Measurements from ENCODE around the gene ACSM4. TPM values are rescaled to one million over a fixed set of nuclear protein-coding genes. Genes with fewer than 3 reads are reported as not detected.
"Not testable (repeated sequence)": the region's sequence is repeated elsewhere in the genome, so short reads cannot be mapped to it uniquely, and the experiment has no call there.

The ACSM4 gene
- not detected for total RNA-seq

- Mint-ChIP-seq H3K27me3 (peaks cover 14% of the 10 kb centered on the region), H3K36me3 (ENCODE audit: low read depth) (no peaks in the 10 kb centered on the region), H3K4me1 (no peaks in the 10 kb centered on the region), H3K9me3 (no peaks in the 10 kb centered on the region), H3K27ac (no peak within 1 kb of the TSS), H3K4me3 (no peak within 1 kb of the TSS)
- POLR2A ChIA-PET, result no interaction called here
- no peak for DNase-seq
- CTCF ChIA-PET, result no interaction called here
Observed at GRCh38 chr12:7303772-7304171, at the start of gene ACSM4. ACSM4 (plus strand) TSS chr12:7304072; CDS start chr12:7304332, 260 bp downstream.

GRCh38 chr12:7259060-7259459 lies 44.8 kb upstream of the ACSM4 start:
- CTCF ChIA-PET, result no interaction called here
- no peaks in the 10 kb centered on the region for H3K9me3 Mint-ChIP-seq
- H3K27me3 Mint-ChIP-seq, result peaks cover 17% of the 10 kb centered on the region
- POLR2A ChIA-PET, result no interaction called here
- no peak overlapping the region for H3K4me3 Mint-ChIP-seq
- H3K27ac Mint-ChIP-seq, result no peak overlapping the region
- H3K36me3 Mint-ChIP-seq (ENCODE audit: low read depth), result no peaks in the 10 kb centered on the region
- no peak for DNase-seq
- no peaks in the 10 kb centered on the region for H3K4me1 Mint-ChIP-seq

- ChIA-PET POLR2A (no interaction called here), CTCF (interaction anchor here (0.6 kb wide), 1 partner anchor 193 kb away, joined by 3 read pairs; no protein-coding TSS in a partner anchor)
- no peaks in the 10 kb centered on the region for H3K4me1 Mint-ChIP-seq
- no peak for DNase-seq
- no peak overlapping the region for H3K27ac Mint-ChIP-seq
- no peaks in the 10 kb centered on the region for H3K36me3 Mint-ChIP-seq (ENCODE audit: low read depth)
- H3K4me3 Mint-ChIP-seq, result no peak overlapping the region
- no peaks in the 10 kb centered on the region for H3K9me3 Mint-ChIP-seq
- peaks cover 7% of the 10 kb centered on the region for H3K27me3 Mint-ChIP-seq
Observed at GRCh38 chr12:7264538-7264937, 39.3 kb upstream of the ACSM4 start.

- POLR2A ChIA-PET, result no interaction called here
- H3K27me3 Mint-ChIP-seq, result peaks cover 2% of the 10 kb centered on the region
- no peak for DNase-seq
- no peaks in the 10 kb centered on the region for H3K36me3 Mint-ChIP-seq (ENCODE audit: low read depth)
- H3K4me1 Mint-ChIP-seq, result no peaks in the 10 kb centered on the region
- H3K9me3 Mint-ChIP-seq, result no peaks in the 10 kb centered on the region
- CTCF ChIA-PET, result no interaction called here
- H3K4me3 Mint-ChIP-seq, result no peak overlapping the region
- H3K27ac Mint-ChIP-seq, result no peak overlapping the region
Observed at GRCh38 chr12:7265251-7265650, 38.6 kb upstream of the ACSM4 start.

GRCh38 chr12:7269273-7269672 lies 34.6 kb upstream of the ACSM4 start:
- Mint-ChIP-seq H3K9me3 (no peaks in the 10 kb centered on the region), H3K4me3 (no peak overlapping the region), H3K4me1 (no peaks in the 10 kb centered on the region), H3K27me3 (peaks cover 4% of the 10 kb centered on the region), H3K27ac (no peak overlapping the region), H3K36me3 (ENCODE audit: low read depth) (no peaks in the 10 kb centered on the region)
- ChIA-PET CTCF (no interaction called here), POLR2A (no interaction called here)
- no peak for DNase-seq

GRCh38 chr12:7271893-7272514 lies 31.9 kb upstream of the ACSM4 start:
- DNase-seq, result no peak
- Mint-ChIP-seq H3K4me3 (no peak overlapping the region), H3K27me3 (peaks cover 25% of the 10 kb centered on the region), H3K4me1 (no peaks in the 10 kb centered on the region), H3K36me3 (ENCODE audit: low read depth) (no peaks in the 10 kb centered on the region), H3K27ac (no peak overlapping the region), H3K9me3 (peaks cover 2% of the 10 kb centered on the region)
- POLR2A ChIA-PET, result no interaction called here
- CTCF ChIA-PET, result interaction anchor here (0.6 kb wide), 1 partner anchor 9 kb away, joined by 3 read pairs; no protein-coding TSS in a partner anchor

GRCh38 chr12:7275482-7275881 lies 28.4 kb upstream of the ACSM4 start:
- CTCF ChIA-PET, H3K4me3 Mint-ChIP-seq: not testable (repeated sequence)

GRCh38 chr12:7282844-7283243 lies 21.0 kb upstream of the ACSM4 start:
- Mint-ChIP-seq H3K27ac (no peak overlapping the region), H3K27me3 (peaks cover 17% of the 10 kb centered on the region), H3K4me3 (no peak overlapping the region), H3K9me3 (peaks cover 14% of the 10 kb centered on the region), H3K4me1 (no peaks in the 10 kb centered on the region), H3K36me3 (ENCODE audit: low read depth) (no peaks in the 10 kb centered on the region)
- ChIA-PET CTCF (no interaction called here), POLR2A (no interaction called here)
- DNase-seq, result no peak

More at GRCh38 chr12:7275482-7275881, 28.4 kb upstream of the ACSM4 start:
- DNase-seq; H3K27ac Mint-ChIP-seq; H3K9me3 Mint-ChIP-seq; H3K4me1 Mint-ChIP-seq; H3K36me3 Mint-ChIP-seq (ENCODE audit: low read depth); POLR2A ChIA-PET: not testable (repeated sequence)
- peaks cover 35% of the 10 kb centered on the region for H3K27me3 Mint-ChIP-seq

- CTCF ChIA-PET, result no interaction called here
- Mint-ChIP-seq H3K36me3 (ENCODE audit: low read depth) (no peaks in the 10 kb centered on the region), H3K27me3 (peaks cover 12% of the 10 kb centered on the region)
Observed at GRCh38 chr12:7289743-7290142, 14.1 kb upstream of the ACSM4 start.

GRCh38 chr12:7290588-7290987 lies 13.3 kb upstream of the ACSM4 start:
- H3K4me3 Mint-ChIP-seq; H3K36me3 Mint-ChIP-seq (ENCODE audit: low read depth); H3K27me3 Mint-ChIP-seq; H3K4me1 Mint-ChIP-seq; DNase-seq; H3K27ac Mint-ChIP-seq; CTCF ChIA-PET: not testable (repeated sequence)
- H3K9me3 Mint-ChIP-seq, result peaks cover 12% of the 10 kb centered on the region
- POLR2A ChIA-PET, result interaction anchor here (0.6 kb wide), 1 partner anchor 80 kb away, joined by 3 read pairs; no protein-coding TSS in a partner anchor

More at GRCh38 chr12:7289743-7290142, 14.1 kb upstream of the ACSM4 start:
- Mint-ChIP-seq H3K9me3 (peaks cover 14% of the 10 kb centered on the region), H3K27ac (no peak overlapping the region), H3K4me1 (no peaks in the 10 kb centered on the region), H3K4me3 (no peak overlapping the region)
- POLR2A ChIA-PET, result no interaction called here
- DNase-seq, result no peak

GRCh38 chr12:7292300-7292699 lies 11.6 kb upstream of the ACSM4 start:
- CTCF ChIA-PET, result no interaction called here
- no peak overlapping the region for H3K27ac Mint-ChIP-seq
- DNase-seq, result no peak
- peaks cover 15% of the 10 kb centered on the region for H3K27me3 Mint-ChIP-seq
- no peak overlapping the region for H3K4me3 Mint-ChIP-seq
- POLR2A ChIA-PET, result no interaction called here
- peaks cover 6% of the 10 kb centered on the region for H3K9me3 Mint-ChIP-seq
- no peaks in the 10 kb centered on the region for H3K36me3 Mint-ChIP-seq (ENCODE audit: low read depth)
- no peaks in the 10 kb centered on the region for H3K4me1 Mint-ChIP-seq

- Mint-ChIP-seq H3K9me3 (peaks cover 6% of the 10 kb centered on the region), H3K4me3 (no peak overlapping the region), H3K27me3 (peaks cover 15% of the 10 kb centered on the region), H3K4me1 (no peaks in the 10 kb centered on the region), H3K27ac (no peak overlapping the region), H3K36me3 (ENCODE audit: low read depth) (no peaks in the 10 kb centered on the region)
- no peak for DNase-seq
- ChIA-PET POLR2A (no interaction called here), CTCF (interaction anchor here (1.1 kb wide), 1 partner anchor 318 kb away, joined by 4 read pairs; no protein-coding TSS in a partner anchor)
Observed at GRCh38 chr12:7293670-7294069, 10.2 kb upstream of the ACSM4 start.

GRCh38 chr12:7295529-7295928 lies 8.3 kb upstream of the ACSM4 start:
- Mint-ChIP-seq H3K36me3 (ENCODE audit: low read depth) (no peaks in the 10 kb centered on the region), H3K4me1 (no peaks in the 10 kb centered on the region), H3K9me3 (peaks cover under 1% of the 10 kb centered on the region)

GRCh38 chr12:7297865-7298264 lies 6.0 kb upstream of the ACSM4 start:
- no peak for DNase-seq
- Mint-ChIP-seq H3K36me3 (ENCODE audit: low read depth) (no peaks in the 10 kb centered on the region), H3K4me3 (no peak overlapping the region), H3K9me3 (no peaks in the 10 kb centered on the region), H3K27me3 (peaks cover 16% of the 10 kb centered on the region), H3K27ac (no peak overlapping the region), H3K4me1 (no peaks in the 10 kb centered on the region)
- ChIA-PET POLR2A (no interaction called here), CTCF (no interaction called here)

More at GRCh38 chr12:7295529-7295928, 8.3 kb upstream of the ACSM4 start:
- Mint-ChIP-seq H3K4me3 (no peak overlapping the region), H3K27ac (no peak overlapping the region), H3K27me3 (peaks cover 15% of the 10 kb centered on the region)
- POLR2A ChIA-PET, result no interaction called here
- CTCF ChIA-PET, result no interaction called here
- no peak for DNase-seq

Data from activated CD4-positive, alpha-beta T cell treated with anti-CD3 and anti-CD28 coated beads, Interleukin-2, amount 10 ng/mL, durations not matched to agents 7 days and 5 days (primary cell).